ENCODE results near the gene TCERG1L. TPM values are rescaled to one million over a fixed set of nuclear protein-coding genes. Genes with fewer than 3 reads are reported as not detected.

The TCERG1L gene
- total RNA-seq, 1 experiment from 2014 or later = not detected

DNA sequence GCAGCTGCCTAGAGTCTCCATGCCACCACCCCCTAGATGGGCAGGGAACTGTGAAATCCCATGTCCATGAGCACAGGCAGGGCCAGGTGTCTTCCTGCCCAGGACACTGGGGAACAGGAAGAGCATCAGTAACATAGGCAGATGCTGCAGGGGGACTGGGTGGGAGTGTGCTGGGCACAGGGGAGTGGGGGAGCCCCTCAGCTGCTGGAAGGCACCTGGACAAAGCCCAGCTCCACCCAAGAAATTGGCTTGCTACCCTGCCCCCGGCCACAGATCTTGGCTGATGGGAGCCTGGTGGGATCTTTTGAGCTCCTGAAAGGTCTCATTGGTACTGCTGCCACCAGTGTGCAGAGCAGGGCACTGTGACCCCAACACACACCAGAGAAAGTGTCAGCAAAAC, 66.7 kb downstream of the TCERG1L start:
- intact Hi-C loops (cut with micrococcal nuclease; ENCODE audit: unreplicated experiment) = no loop called here
- POLR2A ChIA-PET (ENCODE audit: unreplicated experiment) = no interaction called here
- CTCF ChIA-PET = no interaction called here

DNA sequence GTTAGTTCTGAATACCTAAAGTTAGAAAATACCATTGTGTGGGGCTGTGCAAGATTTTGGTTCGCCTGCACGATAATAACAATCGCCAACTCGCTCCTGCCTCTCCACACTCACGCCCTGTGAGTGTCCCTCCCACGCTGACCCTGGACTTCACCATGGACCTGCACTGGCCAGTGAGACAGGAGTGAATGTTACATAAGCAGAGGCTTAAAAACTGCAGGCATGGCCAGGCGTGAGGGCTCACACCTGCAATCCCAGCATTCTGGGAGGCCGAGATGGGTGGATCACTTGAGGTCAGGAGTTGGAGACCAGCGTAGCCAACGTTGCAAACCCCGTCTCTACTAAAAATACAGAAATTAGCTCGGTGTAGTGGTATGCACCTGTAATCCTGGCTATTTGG, 68.4 kb downstream of the TCERG1L start:
- DNase-seq = no peak
- no peaks in the 10 kb centered on the region for H3K79me2 ChIP-seq (ENCODE audit: low read depth)
- ChIA-PET POLR2A (ENCODE audit: unreplicated experiment) (no interaction called here), CTCF (no interaction called here)
- no peaks in the 10 kb centered on the region for H3F3A ChIP-seq (ENCODE audit: insufficient read depth, low read depth)
- intact Hi-C loops (cut with micrococcal nuclease; ENCODE audit: unreplicated experiment) = no loop called here
- no peaks in the 10 kb centered on the region for H3K9me3 ChIP-seq (ENCODE audit: insufficient read depth, low read depth)
- no peaks in the 10 kb centered on the region for H4K20me1 ChIP-seq (ENCODE audit: insufficient read depth)
- H2AFZ ChIP-seq = no peak overlapping the region
- peaks cover 40% of the 10 kb centered on the region for H3K27me3 ChIP-seq (ENCODE audit: insufficient read depth, low read depth)
- no TSS peak for BruUV-seq (replicated peaks)
- H3K4me1 ChIP-seq (replicated peaks; ENCODE audit: insufficient read depth) = no peaks in the 10 kb centered on the region
- no peak overlapping the region for H3K4me3 ChIP-seq
- H3K9me2 ChIP-seq (ENCODE audit: insufficient read depth) = no peaks in the 10 kb centered on the region
- H3K27ac ChIP-seq = no peak overlapping the region
- no peak overlapping the region for H3K4me2 ChIP-seq
- H3K36me3 ChIP-seq (ENCODE audit: low read depth) = no peaks in the 10 kb centered on the region
- TF ChIP-seq EZH2 (IDR thresholded peaks at IDR 0.05; ENCODE audit: low read depth) = no peak
- TF ChIP-seq, protein P1, sequence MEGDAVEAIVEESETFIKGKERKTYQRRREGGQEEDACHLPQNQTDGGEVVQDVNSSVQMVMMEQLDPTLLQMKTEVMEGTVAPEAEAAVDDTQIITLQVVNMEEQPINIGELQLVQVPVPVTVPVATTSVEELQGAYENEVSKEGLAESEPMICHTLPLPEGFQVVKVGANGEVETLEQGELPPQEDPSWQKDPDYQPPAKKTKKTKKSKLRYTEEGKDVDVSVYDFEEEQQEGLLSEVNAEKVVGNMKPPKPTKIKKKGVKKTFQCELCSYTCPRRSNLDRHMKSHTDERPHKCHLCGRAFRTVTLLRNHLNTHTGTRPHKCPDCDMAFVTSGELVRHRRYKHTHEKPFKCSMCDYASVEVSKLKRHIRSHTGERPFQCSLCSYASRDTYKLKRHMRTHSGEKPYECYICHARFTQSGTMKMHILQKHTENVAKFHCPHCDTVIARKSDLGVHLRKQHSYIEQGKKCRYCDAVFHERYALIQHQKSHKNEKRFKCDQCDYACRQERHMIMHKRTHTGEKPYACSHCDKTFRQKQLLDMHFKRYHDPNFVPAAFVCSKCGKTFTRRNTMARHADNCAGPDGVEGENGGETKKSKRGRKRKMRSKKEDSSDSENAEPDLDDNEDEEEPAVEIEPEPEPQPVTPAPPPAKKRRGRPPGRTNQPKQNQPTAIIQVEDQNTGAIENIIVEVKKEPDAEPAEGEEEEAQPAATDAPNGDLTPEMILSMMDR (conservative IDR thresholded peaks at IDR 0.05) = no peak

More for the DNA sequence above, 66.7 kb downstream of the TCERG1L start:
- DNase-seq = no peak
- Histone ChIP-seq H3K27me3 (ENCODE audit: insufficient read depth, low read depth) (peaks cover 45% of the 10 kb centered on the region), H3K4me3 (no peak overlapping the region), H3K4me1 (replicated peaks; ENCODE audit: insufficient read depth) (no peaks in the 10 kb centered on the region), H3K27ac (no peak overlapping the region), H2AFZ (no peak overlapping the region), H3K9me2 (ENCODE audit: insufficient read depth) (no peaks in the 10 kb centered on the region), H4K20me1 (ENCODE audit: insufficient read depth) (no peaks in the 10 kb centered on the region), H3F3A (ENCODE audit: insufficient read depth, low read depth) (no peaks in the 10 kb centered on the region), H3K36me3 (ENCODE audit: low read depth) (no peaks in the 10 kb centered on the region), H3K4me2 (no peak overlapping the region), H3K79me2 (ENCODE audit: low read depth) (no peaks in the 10 kb centered on the region), H3K9me3 (ENCODE audit: insufficient read depth, low read depth) (no peaks in the 10 kb centered on the region)
- TF ChIP-seq EZH2 (IDR thresholded peaks at IDR 0.05; ENCODE audit: low read depth) = no peak
- TF ChIP-seq, protein P1 (conservative IDR thresholded peaks at IDR 0.05) = no peak
- BruUV-seq (replicated peaks) = no TSS peak

DNA sequence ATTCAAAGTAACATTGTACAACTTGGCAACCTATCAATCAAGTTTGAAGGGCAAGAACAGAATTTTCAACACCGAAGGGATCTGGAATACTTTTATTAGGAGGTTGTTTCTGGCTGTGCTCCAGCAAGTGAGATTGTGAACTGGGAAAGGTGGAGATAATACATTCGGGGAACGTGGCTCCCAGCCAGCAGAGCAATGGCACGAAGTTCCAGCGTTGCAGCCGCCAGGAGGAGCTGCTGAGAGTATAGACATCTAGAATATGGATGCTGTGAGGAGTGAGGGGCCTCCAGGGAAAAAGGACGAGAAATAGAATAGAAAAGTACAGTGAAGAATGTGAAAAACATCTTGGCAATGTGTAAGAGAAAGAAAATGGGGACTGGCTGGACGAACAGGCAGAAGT, 69.5 kb downstream of the TCERG1L start:
- TF ChIP-seq, protein P1 (conservative IDR thresholded peaks at IDR 0.05) = 0 out of 2 replicates have a peak, but pooled peaks have one; percentile 15
- no peak for TF ChIP-seq EZH2 (IDR thresholded peaks at IDR 0.05; ENCODE audit: low read depth)
- no peaks in the 10 kb centered on the region for H3K9me2 ChIP-seq (ENCODE audit: insufficient read depth)
- peaks cover 47% of the 10 kb centered on the region for H3K27me3 ChIP-seq (ENCODE audit: insufficient read depth, low read depth)
- no peak overlapping the region for H3K27ac ChIP-seq
- ChIA-PET CTCF (no interaction called here), POLR2A (ENCODE audit: unreplicated experiment) (no interaction called here)
- H3K9me3 ChIP-seq (ENCODE audit: insufficient read depth, low read depth) = no peaks in the 10 kb centered on the region
- no peak overlapping the region for H3K4me3 ChIP-seq
- no peaks in the 10 kb centered on the region for H3K4me1 ChIP-seq (replicated peaks; ENCODE audit: insufficient read depth)
- no peak overlapping the region for H2AFZ ChIP-seq
- no peaks in the 10 kb centered on the region for H3F3A ChIP-seq (ENCODE audit: insufficient read depth, low read depth)
- no peak for DNase-seq
- intact Hi-C loops (cut with micrococcal nuclease; ENCODE audit: unreplicated experiment) = no loop called here
- no peaks in the 10 kb centered on the region for H4K20me1 ChIP-seq (ENCODE audit: insufficient read depth)
- no peaks in the 10 kb centered on the region for H3K79me2 ChIP-seq (ENCODE audit: low read depth)
- H3K36me3 ChIP-seq (ENCODE audit: low read depth) = no peaks in the 10 kb centered on the region
- BruUV-seq (replicated peaks) = no TSS peak
- no peak overlapping the region for H3K4me2 ChIP-seq

Measured in PC-9 (cell line).